BE2C (cell line): ENCODE data around the gene DBP.
"Not testable (repeated sequence)": the region's sequence is repeated elsewhere in the genome, so short reads cannot be mapped to it uniquely, and the experiment has no call there.

Experiments used
- DNase-seq: peaks from one replicate; pipeline ENCODE4 v3.0.0-alpha.2; 2020
- H3K27me3 ChIP-seq: fragments of 250-450 bp; sonication (Bioruptor Pico); 2 replicates; pipeline ENCODE4 v1.5.1; 2020; ENCODE audit warnings: mild to moderate bottlenecking
- H3K36me3 ChIP-seq: fragments of 250-450 bp; sonication (Bioruptor Pico); 2 replicates; pipeline ENCODE4 v1.5.1; 2020; ENCODE audit warnings: mild to moderate bottlenecking
- H3K4me1 ChIP-seq: fragments of 250-450 bp; sonication (Bioruptor Pico); 2 replicates; pipeline ENCODE4 v1.5.1; 2020
- H3K4me3 ChIP-seq: 2 replicates; pipeline ENCODE4 v1.5.1; 2011; ENCODE audit warnings: low read depth, low read length
- H3K9me3 ChIP-seq: fragments of 250-450 bp; sonication (Bioruptor Pico); 2 replicates; pipeline ENCODE4 v1.5.1; 2020
- CTCF ChIP-seq: IDR thresholded peaks from 2 replicates; pipeline ENCODE4 v1.5.1; 2012; ENCODE audit warnings: mild to moderate bottlenecking, low read depth, low read length

DBP gene

GRCh38 chr19:48661711-48662090, 24.5 kb upstream of the DBP start:
- Histone ChIP-seq H3K4me3 (no peak overlapping the region), H3K27me3 (no peaks in the 10 kb centered on the region), H3K4me1 (no peaks in the 10 kb centered on the region), H3K9me3 (no peaks in the 10 kb centered on the region), H3K36me3 (no peaks in the 10 kb centered on the region)
- DNase-seq = no peak
- no peak for TF ChIP-seq CTCF

DNA sequence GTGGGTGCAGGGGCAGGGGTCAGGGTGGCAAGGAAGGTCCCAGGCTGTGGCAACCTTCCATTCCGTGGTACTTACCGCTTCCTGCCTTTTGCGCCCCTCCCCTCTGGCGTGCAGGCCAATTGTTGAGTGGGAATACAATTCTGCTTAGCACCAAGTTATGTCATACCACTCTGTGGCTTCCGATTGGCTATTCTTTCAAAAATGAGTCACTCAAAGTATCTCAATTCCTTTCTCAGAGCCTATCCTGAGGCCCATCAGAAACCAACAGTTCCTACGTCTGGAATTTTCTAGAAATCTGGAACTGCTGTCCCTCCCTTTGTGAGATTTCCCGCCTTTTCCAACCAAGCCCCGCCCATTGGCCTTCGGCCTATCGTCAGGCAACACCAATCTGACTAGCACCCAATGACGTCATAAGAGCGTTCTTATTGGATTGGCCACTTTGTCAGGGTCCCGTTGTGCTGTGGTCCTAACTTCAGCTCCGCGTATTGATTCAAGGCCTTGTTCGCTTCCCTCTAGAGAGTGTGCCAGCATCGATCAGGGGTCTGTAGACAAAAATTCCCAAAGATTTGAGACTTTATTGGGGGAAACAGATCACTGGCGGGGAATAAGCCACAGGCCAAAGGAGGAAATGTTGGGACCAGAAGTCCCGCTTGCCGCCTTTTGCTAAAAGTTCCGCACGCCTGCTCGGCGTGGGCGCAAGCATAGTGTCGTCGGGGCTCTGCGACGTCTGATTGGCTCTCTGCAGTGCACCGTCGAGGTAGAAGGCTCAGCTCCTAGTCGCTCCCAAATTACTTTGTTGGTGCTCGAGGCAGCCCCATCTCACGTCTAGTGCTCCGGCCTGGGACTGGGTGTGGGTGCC, 23.9 kb upstream of the DBP start:
- H3K9me3 ChIP-seq = no peaks in the 10 kb centered on the region
- no peaks in the 10 kb centered on the region for H3K36me3 ChIP-seq
- peak; percentile 80 for DNase-seq
- H3K4me1 ChIP-seq = no peaks in the 10 kb centered on the region
- H3K27me3 ChIP-seq = no peaks in the 10 kb centered on the region
- H3K4me3 ChIP-seq = no peak overlapping the region
- TF ChIP-seq CTCF = no peak

DNA sequence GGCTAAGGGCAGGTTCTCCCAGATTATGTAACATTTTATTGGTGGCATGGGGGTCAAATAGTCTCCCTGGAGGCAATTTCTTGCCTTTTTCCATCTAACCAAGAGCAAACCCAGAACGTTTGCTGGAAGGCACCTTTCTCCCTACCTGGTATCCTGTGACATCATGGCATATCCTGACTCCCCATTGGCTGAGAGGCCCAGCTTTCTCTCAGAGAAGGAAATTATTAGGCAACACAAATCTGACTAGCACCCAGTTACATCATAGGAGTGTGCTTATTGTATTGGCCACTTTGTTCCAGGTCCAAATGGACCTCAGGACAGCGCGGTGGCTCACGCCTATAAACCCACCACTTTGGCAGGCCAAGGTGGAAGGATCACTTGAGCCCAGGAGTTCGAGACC, 22.6 kb upstream of the DBP start:
- H3K36me3 ChIP-seq = no peaks in the 10 kb centered on the region
- H3K4me3 ChIP-seq = no peak overlapping the region
- no peaks in the 10 kb centered on the region; the same call in 1 of the 2 replicates for H3K4me1 ChIP-seq
- no peak for DNase-seq
- H3K9me3 ChIP-seq = no peaks in the 10 kb centered on the region
- TF ChIP-seq CTCF = no peak
- no peaks in the 10 kb centered on the region for H3K27me3 ChIP-seq

DNA sequence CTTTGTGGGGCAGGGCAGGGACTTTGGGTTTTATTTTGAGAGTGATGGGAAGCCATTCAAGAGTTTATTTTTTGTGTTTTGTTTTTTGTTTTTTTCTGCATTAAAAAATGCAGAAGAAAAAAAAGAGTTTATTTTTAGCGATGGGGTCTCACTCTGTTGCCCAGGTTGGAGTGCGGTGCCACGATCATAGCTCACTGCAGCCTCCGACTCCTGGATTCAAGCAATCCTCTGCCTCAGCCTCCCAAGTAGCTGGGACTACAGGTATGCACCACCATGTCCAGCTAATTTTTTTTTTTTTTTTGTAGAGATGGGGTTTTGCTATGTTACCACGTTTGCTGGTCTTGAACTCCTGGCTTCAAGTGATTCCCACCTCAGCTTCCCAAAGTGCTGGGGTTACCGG, 21.3 kb upstream of the DBP start:
- no peak overlapping the region for H3K4me3 ChIP-seq
- TF ChIP-seq CTCF = no peak
- H3K27me3 ChIP-seq = no peaks in the 10 kb centered on the region

DNA sequence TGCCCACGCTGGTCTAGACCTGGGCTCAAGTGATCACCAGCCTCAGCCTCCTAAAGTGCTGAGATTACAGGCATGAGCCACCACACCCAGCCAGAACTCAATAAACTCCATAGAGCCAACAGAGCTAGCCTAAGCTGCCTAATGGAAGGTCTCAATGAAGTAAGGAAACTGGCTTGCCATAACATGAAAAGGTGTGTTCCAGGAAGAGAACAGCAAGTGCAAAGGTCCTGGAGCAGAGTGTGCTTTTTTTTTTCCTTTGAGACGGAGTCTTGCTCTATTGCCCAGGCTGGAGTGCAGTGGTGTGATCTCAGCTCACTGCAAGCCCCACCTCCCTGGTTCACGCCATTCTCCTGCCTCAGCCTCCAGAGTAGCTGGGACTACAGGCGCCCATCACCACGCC, 20.6 kb upstream of the DBP start:
- H3K27me3 ChIP-seq, H3K4me3 ChIP-seq, H3K9me3 ChIP-seq, DNase-seq, H3K4me1 ChIP-seq, H3K36me3 ChIP-seq: not testable (repeated sequence)

More for the DNA sequence above, 21.3 kb upstream of the DBP start:
- Histone ChIP-seq H3K9me3 (no peaks in the 10 kb centered on the region), H3K4me1 (no peaks in the 10 kb centered on the region; the same call in 1 of the 2 replicates), H3K36me3 (no peaks in the 10 kb centered on the region)
- no peak for DNase-seq

DNA sequence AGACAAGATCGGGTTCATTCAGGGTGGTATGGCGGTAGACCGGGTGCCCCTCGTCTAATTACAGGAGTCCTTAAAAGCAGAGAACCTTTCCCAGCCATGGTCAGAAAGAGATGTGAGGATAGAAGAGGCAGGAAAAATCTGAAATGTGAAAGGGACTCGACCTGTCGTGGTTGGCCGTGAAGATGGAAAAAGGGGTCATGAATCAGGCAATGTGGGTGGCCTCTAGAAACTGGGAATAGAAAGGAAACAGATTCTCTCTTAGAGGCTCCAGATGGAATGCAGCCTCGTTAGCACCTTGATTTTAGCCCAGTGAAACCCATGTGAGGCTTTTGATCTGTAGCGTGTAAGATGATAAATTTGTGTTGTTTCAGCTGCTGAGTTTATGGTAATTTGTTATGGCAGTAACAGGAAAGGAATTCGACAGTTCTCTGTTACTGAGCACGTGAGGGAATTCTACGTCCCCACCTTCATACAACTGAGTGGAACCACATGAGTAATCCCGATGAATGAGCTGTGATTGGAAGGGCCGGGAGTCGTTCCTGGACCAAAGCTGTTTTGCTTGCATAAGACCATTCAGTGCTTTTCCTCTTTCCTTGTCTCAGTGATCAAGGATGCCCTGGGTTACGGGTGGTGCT, 19.8 kb upstream of the DBP start:
- DNase-seq = no peak
- H3K27me3 ChIP-seq = no peaks in the 10 kb centered on the region
- H3K4me3 ChIP-seq = no peak overlapping the region
- no peaks in the 10 kb centered on the region for H3K36me3 ChIP-seq
- H3K9me3 ChIP-seq = no peaks in the 10 kb centered on the region
- TF ChIP-seq CTCF = no peak
- no peaks in the 10 kb centered on the region; the same call in 1 of the 2 replicates for H3K4me1 ChIP-seq
